ENCODE data around the gene SSNA1.
A peak's percentile ranks its signal among the peaks of the same experiment; 100 is the strongest.

The SSNA1 gene

DNA sequence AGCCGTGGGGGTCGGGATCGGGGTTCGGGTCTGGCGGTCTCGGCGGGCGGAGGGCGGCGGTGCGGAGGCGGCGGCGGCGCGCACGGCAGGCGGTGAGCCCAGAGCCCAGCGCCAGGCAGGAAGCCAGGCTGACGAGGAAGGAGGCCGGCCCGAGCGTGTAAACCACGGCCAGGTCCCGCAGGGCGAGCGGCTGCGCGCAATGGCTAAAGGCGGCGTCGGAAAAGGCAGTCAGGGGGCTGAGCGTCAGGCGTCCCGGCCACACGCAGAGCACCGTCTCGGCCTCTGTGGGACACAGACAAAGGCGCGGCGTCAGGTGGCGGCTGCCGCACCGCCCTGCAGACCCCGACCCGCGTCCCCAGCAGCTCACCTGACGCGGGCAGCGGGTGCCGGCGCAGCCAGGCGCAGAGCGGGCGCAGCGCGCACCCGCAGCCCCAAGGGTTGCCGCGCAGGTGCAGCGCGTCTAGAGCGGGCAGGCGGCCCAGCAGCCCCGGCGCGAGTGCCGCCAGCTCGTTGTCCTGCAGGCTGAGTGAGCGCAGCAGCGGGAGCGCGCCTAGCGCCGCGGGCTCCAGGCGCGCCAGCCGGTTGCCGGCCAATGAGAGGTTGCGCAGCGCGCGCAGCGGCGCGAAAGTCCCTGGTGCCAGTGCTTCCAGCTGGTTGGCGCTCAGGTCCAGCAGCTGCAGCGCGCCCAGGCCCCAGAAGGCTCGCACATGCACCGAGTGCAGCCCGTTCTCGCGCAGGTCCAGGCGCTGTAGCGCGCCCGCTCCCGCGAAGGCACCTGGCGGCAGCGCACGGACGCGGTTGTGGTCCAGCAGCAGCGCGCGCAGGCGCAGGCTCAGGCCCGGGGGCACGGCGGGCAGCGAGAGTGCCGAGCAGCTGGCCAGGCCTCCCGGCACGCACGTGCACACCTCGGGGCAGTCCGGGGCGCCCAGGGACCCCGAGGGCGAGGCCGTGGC is 19.3 kb upstream of the SSNA1 start:
- DNase-seq = peak; percentile 52 to 96 (median 96)

GRCh38 chr9:137169896-137170358 is 18.5 kb upstream of the SSNA1 start, which contains the start of gene LRRC26:
Gene LRRC26, minus strand, starts transcription at chr9:137170051. Its CDS starts 108 bp downstream, at chr9:137169943.
- no peak for DNase-seq

- DNase-seq = no peak
These were observed 17.9 kb upstream of the SSNA1 start for GRCh38 chr9:137170486-137171148.

DNA sequence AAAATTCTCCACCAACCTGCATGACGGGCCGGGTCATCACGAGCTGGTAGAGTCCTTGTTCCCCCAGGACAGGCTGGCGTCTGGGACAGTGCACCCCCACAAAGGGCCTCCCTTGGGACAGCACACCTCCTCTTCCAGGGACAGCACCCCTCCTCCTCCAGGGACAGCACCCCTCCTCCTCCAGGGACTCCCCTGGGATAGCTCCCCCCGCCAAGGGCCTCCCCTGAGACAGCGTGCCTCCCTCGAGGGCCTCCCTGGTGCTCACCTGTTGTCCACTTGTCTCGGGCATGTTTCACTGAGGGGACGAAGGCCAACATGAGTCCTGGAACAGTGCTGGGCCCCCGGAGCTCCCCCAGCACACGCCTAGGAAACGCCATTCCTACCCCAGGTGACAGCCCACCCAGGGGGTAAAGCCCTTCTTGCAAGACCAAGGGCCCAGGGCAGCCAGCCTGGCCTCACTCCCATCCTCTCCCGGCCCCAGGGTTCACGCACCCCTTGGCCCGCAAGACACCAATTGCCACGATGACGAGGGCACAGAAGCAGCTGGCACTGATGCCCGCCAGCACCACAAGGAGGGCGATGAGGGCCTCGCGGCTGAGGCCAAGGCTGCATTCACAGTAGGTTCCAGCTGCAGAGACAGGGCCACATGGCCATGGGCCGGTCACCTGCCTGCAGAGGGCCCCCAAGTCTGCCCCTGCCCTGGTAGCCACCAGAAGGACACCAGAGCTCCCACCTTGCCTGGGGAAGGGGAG is 17.2 kb upstream of the SSNA1 start:
- DNase-seq = no peak

GRCh38 chr9:137172901-137173795 is 15.3 kb upstream of the SSNA1 start:
- DNase-seq = no peak

DNA sequence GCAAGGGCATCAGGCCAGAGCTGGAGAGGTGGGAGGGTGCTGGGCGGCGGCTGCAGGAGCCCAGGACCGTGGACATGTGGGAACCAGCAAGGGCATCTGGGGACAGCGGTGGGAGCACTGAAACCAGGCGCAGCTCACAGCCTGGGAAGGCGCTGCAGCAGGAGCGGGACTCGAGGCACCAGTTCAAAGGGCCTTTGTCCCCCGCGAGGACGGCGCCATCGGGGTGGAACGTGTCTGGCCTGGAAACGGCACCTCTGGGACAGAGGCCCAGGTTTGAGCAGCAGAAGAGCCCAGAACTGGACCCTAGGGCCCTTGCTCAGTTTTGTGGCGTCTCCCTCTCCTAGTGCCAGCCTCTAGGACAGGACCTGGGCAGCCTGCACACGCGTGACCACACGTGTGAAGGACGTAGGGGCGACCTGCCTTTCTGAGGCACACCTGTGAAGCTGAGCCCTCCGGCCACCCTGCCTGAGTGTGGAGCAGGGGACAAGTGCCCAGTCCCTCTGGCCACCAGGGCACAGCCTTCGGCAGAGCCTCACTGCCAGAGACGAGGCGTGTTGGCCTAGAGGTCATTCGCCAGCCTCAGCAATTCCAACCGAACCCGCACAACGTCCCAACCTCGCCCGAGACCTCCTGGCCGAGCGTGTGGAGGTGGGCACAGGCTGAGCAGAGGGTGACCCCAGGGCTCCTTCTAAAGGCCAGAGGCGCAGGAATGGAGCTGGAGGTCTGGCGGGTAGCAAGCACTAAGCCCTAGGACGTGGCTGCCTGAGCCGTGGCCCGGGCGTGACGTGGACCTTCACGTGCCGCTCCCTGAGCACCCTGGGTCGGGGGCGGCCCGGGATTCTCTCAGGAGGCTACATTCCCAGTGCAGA is 14.4 kb upstream of the SSNA1 start:
- DNase-seq = no peak

- DNase-seq = peak in 2 of 3 experiments; percentile 79 to 82
These were observed 13.7 kb upstream of the SSNA1 start for GRCh38 chr9:137174722-137175293.

DNA sequence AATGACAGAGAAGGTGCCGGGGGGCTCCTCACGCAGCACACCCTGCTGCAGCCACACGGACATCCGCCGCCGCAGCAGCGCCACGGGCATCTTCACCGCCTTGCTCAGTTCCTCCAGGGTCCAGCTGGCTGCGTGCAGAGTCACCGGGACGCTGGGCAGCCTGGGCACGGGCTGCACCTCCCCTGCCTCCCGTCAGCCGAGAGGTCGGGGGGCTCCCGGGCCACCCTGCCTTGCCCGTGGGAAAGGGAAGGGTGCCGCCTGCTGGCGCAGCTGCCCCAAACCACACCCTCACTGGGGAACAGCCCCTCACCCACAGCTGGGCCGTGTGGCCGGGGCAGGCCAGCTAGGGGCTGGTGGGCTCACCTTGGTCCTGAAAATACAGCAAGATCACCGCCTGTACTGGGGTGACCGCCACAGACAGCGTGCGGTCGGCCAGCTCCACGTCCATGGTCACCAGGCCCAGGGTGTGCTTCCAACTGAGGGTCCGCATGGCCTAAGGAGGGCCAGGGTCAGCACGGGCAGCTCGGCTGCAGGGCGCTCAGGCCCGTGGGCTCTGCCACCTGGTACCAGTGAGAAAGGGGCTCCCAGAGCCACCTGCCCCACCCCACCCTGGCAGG is 13.0 kb upstream of the SSNA1 start:
- peak in 1 of 3 experiments; percentile 51 for DNase-seq

DNA sequence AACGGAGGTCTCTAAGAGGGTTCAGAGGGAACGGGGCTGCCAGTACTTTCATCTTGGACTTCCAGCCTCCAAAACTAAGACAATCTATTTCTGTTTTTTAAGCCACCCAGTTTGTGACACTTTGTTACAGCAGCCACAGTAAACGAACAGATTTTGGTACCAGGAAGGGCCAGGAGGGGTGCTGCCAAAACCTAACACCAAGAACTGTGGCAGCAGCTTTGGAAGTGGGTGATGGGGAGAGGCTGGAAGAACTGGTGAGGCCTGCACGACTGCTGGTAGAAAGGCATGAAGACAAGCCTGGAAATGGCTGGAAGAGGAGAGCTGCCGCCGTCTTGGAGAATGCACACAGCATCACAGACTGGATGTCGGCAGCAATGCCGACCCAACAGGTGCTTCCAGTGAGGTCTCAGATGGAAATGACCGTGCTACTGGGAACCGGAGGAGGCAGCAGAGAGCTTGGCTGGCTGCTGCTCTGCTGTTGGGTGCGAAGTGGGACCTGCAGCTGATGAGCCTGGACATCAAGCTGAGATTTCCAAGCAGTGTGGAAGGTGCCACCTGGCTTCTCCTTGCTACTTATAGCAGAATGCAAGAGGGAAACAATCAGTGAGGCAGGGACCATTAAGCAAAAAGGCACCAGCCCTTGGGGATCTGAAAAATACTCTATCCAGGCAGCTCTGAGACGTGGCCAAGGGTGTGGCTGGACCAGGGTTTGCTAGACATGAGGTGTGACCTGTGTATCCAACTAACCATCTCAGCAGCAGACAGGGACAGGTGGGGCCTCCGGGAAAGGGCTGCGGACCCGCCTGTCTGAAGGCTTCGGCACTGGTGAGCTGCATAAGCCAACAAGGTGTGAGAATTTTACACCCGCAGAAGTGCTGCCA is 11.9 kb upstream of the SSNA1 start:
- DNase-seq = peak in 1 of 3 experiments; percentile 31

GRCh38 chr9:137178201-137178938 is 10.1 kb upstream of the SSNA1 start:
- no peak for DNase-seq

DNA sequence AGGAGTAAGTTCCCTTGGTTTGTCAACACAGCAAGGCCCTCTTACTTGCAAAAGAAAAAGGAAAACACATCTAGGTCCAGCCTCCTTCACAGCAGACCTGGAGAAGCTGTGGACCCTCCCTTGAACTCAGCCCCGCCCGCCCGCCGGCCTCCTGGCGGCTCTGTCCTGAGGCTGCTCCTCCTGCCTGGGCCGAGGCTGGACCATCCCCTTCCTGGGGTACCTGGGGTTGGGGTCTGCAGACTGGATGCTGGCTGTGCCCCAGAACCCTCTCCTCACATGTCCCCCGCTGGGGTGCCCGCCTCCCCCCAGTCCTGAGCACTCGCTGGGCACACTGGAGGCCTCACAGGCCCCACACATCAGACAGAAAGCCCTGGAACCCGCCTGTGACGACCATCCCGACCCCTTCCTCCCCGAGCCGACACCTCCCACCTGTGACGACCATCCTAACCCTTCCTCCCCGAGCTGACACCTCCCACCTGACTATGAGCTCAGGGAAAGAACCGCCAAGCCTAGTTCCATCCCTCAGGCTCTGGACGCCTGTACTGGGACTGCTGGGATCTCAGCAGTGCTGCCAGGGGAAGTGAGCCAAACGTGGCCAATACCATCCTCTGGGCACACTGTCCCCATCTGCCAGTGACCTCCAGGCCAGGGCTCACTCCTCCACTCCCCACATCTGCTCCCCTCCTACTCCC is 9.4 kb upstream of the SSNA1 start:
- DNase-seq = no peak

GRCh38 chr9:137179761-137180160 is 8.7 kb upstream of the SSNA1 start:
- no peak for DNase-seq

- no peak for DNase-seq
These were observed 8.0 kb upstream of the SSNA1 start for GRCh38 chr9:137180491-137180890.

DNA sequence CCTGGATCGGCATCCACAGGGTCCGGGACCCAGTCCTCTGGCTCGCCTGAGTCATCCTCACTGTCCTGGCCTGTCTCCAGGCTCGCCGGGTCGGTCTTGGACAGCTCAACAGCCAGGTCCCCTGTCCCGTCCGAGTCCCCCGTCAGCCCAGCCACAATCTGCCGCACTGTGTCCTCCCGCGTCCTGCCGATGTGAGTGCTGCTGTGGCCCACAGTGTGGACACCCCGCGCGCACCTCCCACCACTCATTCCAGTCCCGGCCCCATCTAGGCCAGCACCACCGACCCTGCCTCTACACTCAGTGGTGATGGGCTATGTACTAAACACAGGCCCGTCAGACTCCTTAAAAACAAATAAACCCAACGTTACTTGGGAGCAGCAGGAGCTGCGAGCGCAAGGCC is 6.8 kb upstream of the SSNA1 start:
- DNase-seq = no peak

DNA sequence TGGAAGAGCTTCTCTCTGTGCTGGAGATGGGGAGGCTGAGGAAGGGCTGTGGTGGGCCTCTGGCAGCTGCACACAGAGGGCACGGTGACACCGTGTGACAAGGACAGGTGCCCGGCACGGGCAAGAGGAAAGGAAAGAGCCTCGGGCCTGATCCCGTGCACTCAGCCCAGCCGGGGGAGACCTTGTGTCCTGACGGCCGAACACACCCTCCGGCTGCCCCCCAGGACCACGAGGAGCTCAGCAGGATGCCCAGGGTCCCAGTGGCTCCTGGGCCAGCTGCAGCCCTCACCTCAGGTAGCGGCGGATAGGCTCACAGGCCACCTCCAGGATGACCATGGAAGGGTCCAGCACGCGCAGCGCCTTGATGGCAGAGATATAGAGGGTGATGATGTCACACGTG is 5.6 kb upstream of the SSNA1 start:
- no peak for DNase-seq

DNA sequence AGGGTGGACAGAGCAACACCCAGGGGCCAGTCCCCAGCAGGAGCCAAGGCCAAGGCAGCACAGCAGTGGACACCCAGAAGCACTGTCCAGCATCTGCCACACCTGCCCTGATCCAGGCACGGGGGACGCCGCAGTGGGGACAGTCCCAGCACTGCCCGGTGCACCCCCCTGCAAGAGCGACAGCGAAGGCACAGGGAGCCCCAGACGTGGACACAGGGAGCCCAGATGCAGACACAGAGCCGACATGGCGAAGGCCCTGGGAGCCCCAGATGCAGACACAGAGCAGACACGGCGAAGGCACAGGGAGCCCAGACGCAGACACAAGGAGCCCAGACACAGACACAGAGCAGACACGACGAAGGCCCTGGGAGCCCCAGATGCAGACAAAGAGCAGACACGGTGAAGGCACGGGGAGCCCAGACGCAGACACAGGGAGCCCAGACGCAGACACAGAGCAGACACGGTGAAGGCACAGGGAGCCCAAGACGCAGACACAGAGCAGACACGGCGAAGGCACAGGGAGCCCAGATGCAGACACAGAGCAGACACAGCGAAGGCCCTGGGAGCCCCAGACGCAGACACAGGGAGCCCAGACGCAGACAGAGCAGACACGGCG is 4.4 kb upstream of the SSNA1 start:
- DNase-seq = no peak
